ENCODE measurements around the gene NPIPB9. TPM values are rescaled to one million over a fixed set of nuclear protein-coding genes. Genes with fewer than 3 reads are reported as not detected.
"Not testable (repeated sequence)": the region's sequence is repeated elsewhere in the genome, so short reads cannot be mapped to it uniquely, and the experiment has no call there.

NPIPB9 gene
- 1.2 TPM for total RNA-seq
- 1 to 10 TPM in 3 of 8 donors, under 1 TPM in 5; 0.49 to 2.8 (median 0.85) TPM for polyA plus RNA-seq (ENCODE audit: insufficient read depth in 1 of 8, insufficient read length in 8 of 8, low replicate concordance in 1 of 8)
- long read RNA-seq, donor 1, partial matches to known transcripts: 18 of 54 reads
- long read RNA-seq, donor 1, other reads (novel, unspliced or antisense): 36 of 54 reads
- long read RNA-seq, donor 2: 0 reads
- long read RNA-seq, donor 3, partial matches to known transcripts: 204 of 204 reads
- long read RNA-seq, donor 3, other reads (novel, unspliced or antisense): 0 of 204 reads
- long read RNA-seq, donor 4, partial matches to known transcripts: 91 of 91 reads
- long read RNA-seq, donor 4, other reads (novel, unspliced or antisense): 0 of 91 reads
- long read RNA-seq, donor 5: 0 reads
- long read RNA-seq, donor 6, partial matches to known transcripts: 215 of 220 reads
- long read RNA-seq, donor 6, other reads (novel, unspliced or antisense): 5 of 220 reads
- long read RNA-seq, donor 7, partial matches to known transcripts: 134 of 134 reads
- long read RNA-seq, donor 7, other reads (novel, unspliced or antisense): 0 of 134 reads
- long read RNA-seq, donor 8, partial matches to known transcripts: 138 of 138 reads
- long read RNA-seq, donor 8, other reads (novel, unspliced or antisense): 0 of 138 reads
- long read RNA-seq, donor 9, partial matches to known transcripts: 86 of 142 reads
- long read RNA-seq, donor 9, other reads (novel, unspliced or antisense): 56 of 142 reads
- long read RNA-seq, donor 10, partial matches to known transcripts: 229 of 229 reads
- long read RNA-seq, donor 10, other reads (novel, unspliced or antisense): 0 of 229 reads
- long read RNA-seq, donor 11, partial matches to known transcripts: 144 of 144 reads
- long read RNA-seq, donor 11, other reads (novel, unspliced or antisense): 0 of 144 reads

GRCh38 chr16:28751487-28751886, at the start of gene NPIPB9:
TSS of gene NPIPB9 (plus strand) at chr16:28751787.
- H3K36me3 ChIP-seq (ENCODE audit: control insufficient read depth, insufficient read depth, low read length); H3K27me3 ChIP-seq (ENCODE audit: control insufficient read depth, insufficient read depth, low read length); H3K4me3 ChIP-seq (ENCODE audit: low read length); H3K4me1 ChIP-seq (ENCODE audit: control insufficient read depth, insufficient read depth, low read length); H3K27ac ChIP-seq (ENCODE audit: low read length); H3K9me3 ChIP-seq (replicated peaks; ENCODE audit: control insufficient read depth, low read depth, low read length); DNase-seq: not testable (repeated sequence)
- no CpG with 5 or more reads among the region's 5 CpGs for WGBS (ENCODE audit: insufficient coverage)

DNA sequence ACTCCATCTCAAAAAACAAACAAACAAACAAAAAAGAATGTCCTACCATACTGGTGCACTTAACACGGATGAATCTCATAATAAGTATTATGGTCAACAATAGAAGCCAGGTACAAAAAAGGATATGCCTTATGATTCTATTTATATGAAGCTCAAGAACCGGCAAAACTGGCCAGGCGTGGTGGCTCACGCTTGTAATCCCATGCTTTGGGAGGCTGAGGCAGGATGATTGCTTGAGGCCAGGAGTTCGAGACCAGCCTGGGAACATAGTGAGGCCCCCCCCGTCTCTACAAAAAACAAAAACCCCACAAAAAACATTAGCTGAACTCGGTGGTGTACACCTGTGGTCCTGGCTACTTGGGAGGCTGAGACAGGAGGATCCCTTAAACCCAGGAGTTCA, 47.3 kb upstream of the NPIPB9 start:
- H3K27me3 ChIP-seq (ENCODE audit: control insufficient read depth, insufficient read depth, low read length); H3K27ac ChIP-seq (ENCODE audit: low read length); H3K36me3 ChIP-seq (ENCODE audit: control insufficient read depth, insufficient read depth, low read length); H3K4me1 ChIP-seq (ENCODE audit: control insufficient read depth, insufficient read depth, low read length); H3K9me3 ChIP-seq (replicated peaks; ENCODE audit: control insufficient read depth, low read depth, low read length); DNase-seq; H3K4me3 ChIP-seq (ENCODE audit: low read length): not testable (repeated sequence)
- no CpG with 5 or more reads among the region's 7 CpGs for WGBS (ENCODE audit: insufficient coverage)

- H3K4me1 ChIP-seq (ENCODE audit: control insufficient read depth, insufficient read depth, low read length); H3K36me3 ChIP-seq (ENCODE audit: control insufficient read depth, insufficient read depth, low read length); H3K9me3 ChIP-seq (replicated peaks; ENCODE audit: control insufficient read depth, low read depth, low read length); DNase-seq; H3K27me3 ChIP-seq (ENCODE audit: control insufficient read depth, insufficient read depth, low read length); H3K27ac ChIP-seq (ENCODE audit: low read length): not testable (repeated sequence)
- WGBS (ENCODE audit: insufficient coverage): no CpG with 5 or more reads among the region's 66 CpGs
- H3K4me3 ChIP-seq (ENCODE audit: low read length): peak within 1 kb of the TSS; percentile 15
Observed at GRCh38 chr16:28711220-28712083, 40.1 kb upstream of the NPIPB9 start, which contains the start of gene EIF3C. TSS of gene EIF3C (plus strand) at chr16:28711464. CDS start at chr16:28711687, 223 bp downstream.

GRCh38 chr16:28722852-28723650, 28.5 kb upstream of the NPIPB9 start:
- 95% methylated on average over 4 of the region's 15 CpGs for WGBS (ENCODE audit: insufficient coverage)
- H3K27me3 ChIP-seq (ENCODE audit: control insufficient read depth, insufficient read depth, low read length): not testable (repeated sequence)

DNA sequence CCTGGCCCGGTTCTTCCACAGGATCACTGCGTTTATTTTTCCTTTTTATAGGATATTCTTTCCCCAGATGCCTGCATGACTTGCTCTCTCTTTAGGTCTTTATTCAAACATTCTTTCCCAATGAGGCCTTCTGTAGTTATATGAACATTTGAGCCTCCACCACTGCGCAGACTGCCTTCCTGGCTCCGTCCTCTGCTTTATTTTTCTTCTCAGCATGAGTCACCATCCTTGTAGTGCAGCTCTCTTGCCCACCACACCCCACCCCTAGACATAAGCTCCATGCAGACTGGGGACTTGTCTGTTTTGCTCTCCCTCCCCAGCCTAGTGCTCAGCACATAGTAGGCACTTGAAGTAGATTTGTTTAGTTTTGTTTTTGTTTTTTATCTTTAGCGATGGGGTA, 20.3 kb upstream of the NPIPB9 start:
- not testable (repeated sequence) for H3K36me3 ChIP-seq (ENCODE audit: control insufficient read depth, insufficient read depth, low read length); H3K4me1 ChIP-seq (ENCODE audit: control insufficient read depth, insufficient read depth, low read length); H3K27ac ChIP-seq (ENCODE audit: low read length); DNase-seq; H3K4me3 ChIP-seq (ENCODE audit: low read length); H3K9me3 ChIP-seq (replicated peaks; ENCODE audit: control insufficient read depth, low read depth, low read length); H3K27me3 ChIP-seq (ENCODE audit: control insufficient read depth, insufficient read depth, low read length)
- no CpG with 5 or more reads among the region's 5 CpGs for WGBS (ENCODE audit: insufficient coverage)

More at GRCh38 chr16:28722852-28723650, 28.5 kb upstream of the NPIPB9 start:
- H3K36me3 ChIP-seq (ENCODE audit: control insufficient read depth, insufficient read depth, low read length); H3K4me1 ChIP-seq (ENCODE audit: control insufficient read depth, insufficient read depth, low read length); H3K4me3 ChIP-seq (ENCODE audit: low read length); H3K27ac ChIP-seq (ENCODE audit: low read length); H3K9me3 ChIP-seq (replicated peaks; ENCODE audit: control insufficient read depth, low read depth, low read length); DNase-seq: not testable (repeated sequence)

DNA sequence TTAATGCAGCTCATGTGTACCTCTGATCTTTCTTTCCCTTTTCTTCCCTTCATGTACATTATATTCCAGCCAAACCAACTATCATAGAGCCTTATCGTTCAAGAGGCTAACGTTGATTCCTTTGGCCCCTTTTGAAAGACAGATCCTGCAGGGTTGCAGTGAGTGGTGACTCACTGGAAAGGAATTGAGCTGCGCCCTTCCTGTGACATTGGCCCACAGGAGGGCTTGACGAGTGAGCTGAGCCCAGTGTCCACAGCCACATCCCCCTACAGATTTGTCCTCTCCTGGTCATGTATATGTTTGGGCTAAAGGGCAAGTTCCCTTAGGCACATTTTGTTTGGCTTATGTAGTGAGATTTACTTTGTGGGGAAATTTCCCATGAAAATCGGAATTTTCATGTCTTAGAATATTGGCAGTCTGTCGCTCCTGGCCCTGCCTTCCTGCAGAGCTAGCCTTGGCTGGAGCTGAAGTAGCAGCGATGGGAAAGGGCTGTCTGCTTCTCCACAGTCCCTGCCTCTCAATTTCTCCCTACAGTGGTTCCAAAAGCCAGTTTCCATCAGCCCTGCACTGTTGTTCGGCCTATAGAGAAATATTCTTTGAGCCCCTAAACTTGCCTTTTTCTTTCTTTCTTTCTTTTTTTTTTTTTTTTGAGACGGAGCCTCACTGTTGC, 19.0 kb upstream of the NPIPB9 start:
- not testable (repeated sequence) for H3K4me1 ChIP-seq (ENCODE audit: control insufficient read depth, insufficient read depth, low read length); H3K4me3 ChIP-seq (ENCODE audit: low read length); DNase-seq; H3K27me3 ChIP-seq (ENCODE audit: control insufficient read depth, insufficient read depth, low read length); H3K9me3 ChIP-seq (replicated peaks; ENCODE audit: control insufficient read depth, low read depth, low read length); H3K36me3 ChIP-seq (ENCODE audit: control insufficient read depth, insufficient read depth, low read length); H3K27ac ChIP-seq (ENCODE audit: low read length)
- WGBS (ENCODE audit: insufficient coverage): no CpG with 5 or more reads among the region's 9 CpGs

GRCh38 chr16:28739787-28740186, 11.8 kb upstream of the NPIPB9 start:
- H3K4me1 ChIP-seq (ENCODE audit: control insufficient read depth, insufficient read depth, low read length); H3K36me3 ChIP-seq (ENCODE audit: control insufficient read depth, insufficient read depth, low read length); H3K27ac ChIP-seq (ENCODE audit: low read length); H3K27me3 ChIP-seq (ENCODE audit: control insufficient read depth, insufficient read depth, low read length); DNase-seq; H3K4me3 ChIP-seq (ENCODE audit: low read length); H3K9me3 ChIP-seq (replicated peaks; ENCODE audit: control insufficient read depth, low read depth, low read length): not testable (repeated sequence)
- no CpG with 5 or more reads among the region's 9 CpGs for WGBS (ENCODE audit: insufficient coverage)

- WGBS (ENCODE audit: insufficient coverage): no CpG with 5 or more reads among the region's 27 CpGs
- DNase-seq; H3K9me3 ChIP-seq (replicated peaks; ENCODE audit: control insufficient read depth, low read depth, low read length): not testable (repeated sequence)
Observed at GRCh38 chr16:28740631-28741030, 11.0 kb upstream of the NPIPB9 start.

DNA sequence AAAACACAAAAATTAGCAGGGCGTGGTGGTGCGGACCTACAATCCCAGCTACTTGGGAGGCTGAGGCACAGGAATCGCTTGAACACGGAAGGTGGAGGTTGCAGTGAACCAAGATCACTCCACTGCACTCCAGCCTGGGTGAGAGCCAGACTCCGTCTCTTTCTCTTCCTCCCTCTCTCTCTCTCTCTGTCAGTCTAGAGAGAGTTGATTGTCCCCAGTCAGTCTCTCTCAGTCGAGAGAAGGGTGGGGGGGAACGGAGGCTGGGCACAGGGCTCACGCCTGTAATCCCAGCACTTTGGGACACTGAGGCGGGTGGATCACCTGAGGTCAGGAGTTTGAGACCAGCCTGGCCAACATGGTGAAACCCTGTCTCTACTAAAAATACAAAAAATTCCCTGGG, 10.3 kb upstream of the NPIPB9 start:
- H3K4me3 ChIP-seq (ENCODE audit: low read length); H3K27ac ChIP-seq (ENCODE audit: low read length); H3K4me1 ChIP-seq (ENCODE audit: control insufficient read depth, insufficient read depth, low read length); H3K9me3 ChIP-seq (replicated peaks; ENCODE audit: control insufficient read depth, low read depth, low read length); H3K27me3 ChIP-seq (ENCODE audit: control insufficient read depth, insufficient read depth, low read length); H3K36me3 ChIP-seq (ENCODE audit: control insufficient read depth, insufficient read depth, low read length); DNase-seq: not testable (repeated sequence)
- no CpG with 5 or more reads among the region's 9 CpGs for WGBS (ENCODE audit: insufficient coverage)

More at GRCh38 chr16:28740631-28741030, 11.0 kb upstream of the NPIPB9 start:
- not testable (repeated sequence) for H3K36me3 ChIP-seq (ENCODE audit: control insufficient read depth, insufficient read depth, low read length); H3K4me3 ChIP-seq (ENCODE audit: low read length); H3K27me3 ChIP-seq (ENCODE audit: control insufficient read depth, insufficient read depth, low read length); H3K27ac ChIP-seq (ENCODE audit: low read length); H3K4me1 ChIP-seq (ENCODE audit: control insufficient read depth, insufficient read depth, low read length)

All from muscle of leg (tissue), 16 donors.